ENCODE data around the gene KCNIP4. TPM values are rescaled to one million over a fixed set of nuclear protein-coding genes. Genes with fewer than 3 reads are reported as not detected.

The KCNIP4 gene
- total and polyA plus RNA-seq, 2 of the 4 experiments (the other 2 are of a cell fraction) = not detected

DNA sequence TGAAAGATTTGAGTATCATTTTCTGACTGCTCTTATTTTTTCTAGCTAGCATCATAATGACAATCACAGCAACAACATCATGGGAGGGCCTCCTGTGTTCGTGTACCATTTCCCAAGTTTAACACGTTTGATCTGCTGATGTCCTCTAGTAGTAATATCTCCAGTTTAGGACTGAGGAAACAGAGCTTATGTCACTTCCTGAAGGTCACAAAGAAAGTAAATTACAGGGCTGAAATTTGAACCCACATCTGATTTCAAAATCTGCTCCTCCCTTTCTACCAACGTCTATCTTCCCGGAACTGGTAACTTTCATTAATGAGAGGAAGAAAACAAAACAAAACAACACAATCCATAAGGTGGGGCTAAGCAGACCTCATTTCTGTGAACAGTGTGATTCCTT, 945.6 kb downstream of the KCNIP4 start:
- H3K4me3 ChIP-seq (ENCODE audit: insufficient read depth, low read depth, low read length) = no peak overlapping the region
- H3K9me3 ChIP-seq (ENCODE audit: control insufficient read depth, insufficient read depth, low read length) = peaks cover 4% of the 10 kb centered on the region
- WGBS, 2 experiments (ENCODE audit: extremely low coverage in 2 of 2, insufficient read length in 1 of 2) = no CpG with 5 or more reads among the region's 4 CpGs
- no peak overlapping the region for H3K18ac ChIP-seq (ENCODE audit: low read depth, low read length)
- no peak overlapping the region for H3K14ac ChIP-seq (replicated peaks; ENCODE audit: low read depth, low read length)
- no peak overlapping the region for H2BK120ac ChIP-seq (ENCODE audit: low read depth, low read length)
- TF ChIP-seq RFX5 (IDR thresholded peaks at IDR 0.05; ENCODE audit: low read depth, low read length) (no peak), MXI1 (IDR thresholded peaks at IDR 0.05; ENCODE audit: borderline replicate concordance, low read depth, low read length) (no peak), NFE2L2 (IDR thresholded peaks at IDR 0.05; ENCODE audit: low read depth, low read length) (no peak), FOS (IDR thresholded peaks at IDR 0.05; ENCODE audit: low read depth, low read length) (no peak)
- TF ChIP-seq, protein P1, sequence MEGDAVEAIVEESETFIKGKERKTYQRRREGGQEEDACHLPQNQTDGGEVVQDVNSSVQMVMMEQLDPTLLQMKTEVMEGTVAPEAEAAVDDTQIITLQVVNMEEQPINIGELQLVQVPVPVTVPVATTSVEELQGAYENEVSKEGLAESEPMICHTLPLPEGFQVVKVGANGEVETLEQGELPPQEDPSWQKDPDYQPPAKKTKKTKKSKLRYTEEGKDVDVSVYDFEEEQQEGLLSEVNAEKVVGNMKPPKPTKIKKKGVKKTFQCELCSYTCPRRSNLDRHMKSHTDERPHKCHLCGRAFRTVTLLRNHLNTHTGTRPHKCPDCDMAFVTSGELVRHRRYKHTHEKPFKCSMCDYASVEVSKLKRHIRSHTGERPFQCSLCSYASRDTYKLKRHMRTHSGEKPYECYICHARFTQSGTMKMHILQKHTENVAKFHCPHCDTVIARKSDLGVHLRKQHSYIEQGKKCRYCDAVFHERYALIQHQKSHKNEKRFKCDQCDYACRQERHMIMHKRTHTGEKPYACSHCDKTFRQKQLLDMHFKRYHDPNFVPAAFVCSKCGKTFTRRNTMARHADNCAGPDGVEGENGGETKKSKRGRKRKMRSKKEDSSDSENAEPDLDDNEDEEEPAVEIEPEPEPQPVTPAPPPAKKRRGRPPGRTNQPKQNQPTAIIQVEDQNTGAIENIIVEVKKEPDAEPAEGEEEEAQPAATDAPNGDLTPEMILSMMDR (conservative IDR thresholded peaks at IDR 0.05; ENCODE audit: low read depth, low read length) = no peak
- TF ChIP-seq, protein P2, sequence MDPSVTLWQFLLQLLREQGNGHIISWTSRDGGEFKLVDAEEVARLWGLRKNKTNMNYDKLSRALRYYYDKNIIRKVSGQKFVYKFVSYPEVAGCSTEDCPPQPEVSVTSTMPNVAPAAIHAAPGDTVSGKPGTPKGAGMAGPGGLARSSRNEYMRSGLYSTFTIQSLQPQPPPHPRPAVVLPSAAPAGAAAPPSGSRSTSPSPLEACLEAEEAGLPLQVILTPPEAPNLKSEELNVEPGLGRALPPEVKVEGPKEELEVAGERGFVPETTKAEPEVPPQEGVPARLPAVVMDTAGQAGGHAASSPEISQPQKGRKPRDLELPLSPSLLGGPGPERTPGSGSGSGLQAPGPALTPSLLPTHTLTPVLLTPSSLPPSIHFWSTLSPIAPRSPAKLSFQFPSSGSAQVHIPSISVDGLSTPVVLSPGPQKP (IDR thresholded peaks at IDR 0.05; ENCODE audit: borderline replicate concordance, low read depth, low read length) = no peak
- H3K4me2 ChIP-seq (ENCODE audit: low read depth, low read length) = no peak overlapping the region
- H4K5ac ChIP-seq (ENCODE audit: low read depth, low read length) = no peak overlapping the region
- DNase-seq = no peak
- no peaks in the 10 kb centered on the region for H3K27me3 ChIP-seq (ENCODE audit: control insufficient read depth, insufficient read depth, low read length)
- H3K9me1 ChIP-seq (ENCODE audit: insufficient read depth, low read length) = no peaks in the 10 kb centered on the region
- H3K4ac ChIP-seq (ENCODE audit: low read depth, low read length) = no peak overlapping the region
- no TSS peak for BruUV-seq (replicated peaks)
- no peak overlapping the region for H2AK9ac ChIP-seq (replicated peaks; ENCODE audit: low read depth, low read length, poor library complexity)
- no peak overlapping the region for H4K8ac ChIP-seq (ENCODE audit: low read depth in 2 of 2, low read length in 2 of 2)
- no peak overlapping the region for H3K56ac ChIP-seq (ENCODE audit: extremely low read depth, insufficient read depth, low read length)
- dilution Hi-C loops (cut with HindIII; ENCODE audit: low sequenced_read_pairs, unreplicated experiment) = no loop called here
- POLR2A ChIA-PET (ENCODE audit: unreplicated experiment) = no interaction called here
- in situ Hi-C loops (cut with MboI; ENCODE audit: low sequenced_read_pairs) = no loop called here
- H3K36me3 ChIP-seq (ENCODE audit: control insufficient read depth, insufficient read depth, low read length) = no peaks in the 10 kb centered on the region
- H3K27ac ChIP-seq (ENCODE audit: insufficient read depth, low read length) = no peak overlapping the region
- no peak overlapping the region for H3K9ac ChIP-seq (ENCODE audit: low read depth, low read length)
- no peak overlapping the region for H2AFZ ChIP-seq (replicated peaks; ENCODE audit: low read length, poor library complexity)
- no peak overlapping the region for H2BK15ac ChIP-seq (ENCODE audit: low read depth, low read length)
- intact Hi-C loops (cut with micrococcal nuclease) = no loop called here
- no peaks in the 10 kb centered on the region for H4K20me1 ChIP-seq (ENCODE audit: insufficient read depth, low read length)
- no peak overlapping the region for H2AK5ac ChIP-seq (ENCODE audit: low read depth, low read length)
- no peak overlapping the region for H3K23ac ChIP-seq (ENCODE audit: low read depth, low read length)
- no peaks in the 10 kb centered on the region for H3K79me1 ChIP-seq (ENCODE audit: low read depth in 1 of 2, low read length in 2 of 2)
- H2BK5ac ChIP-seq (ENCODE audit: low read depth, low read length, poor library complexity, severe bottlenecking) = no peak overlapping the region
- ATAC-seq (ENCODE audit: low read depth) = no peak
- no peaks in the 10 kb centered on the region for H3K4me1 ChIP-seq (ENCODE audit: control insufficient read depth, insufficient read depth, low read length)
- CTCF ChIA-PET = no interaction called here
- no peak overlapping the region for H2BK20ac ChIP-seq (ENCODE audit: low read depth, low read length)
- no peak overlapping the region for H4K91ac ChIP-seq (ENCODE audit: insufficient read depth, low read depth, low read length)
